Ovary (tissue), 9 donors: Measurements from ENCODE around the gene BMP4. TPM values are rescaled to one million over a fixed set of nuclear protein-coding genes. Genes with fewer than 3 reads are reported as not detected.

ENCODE experiments used
- DNase-seq, 5 donors: peaks; one replicate each; pipeline ENCODE4 v3.0.0-alpha.2; 2019 to 2020
- H3K27ac ChIP-seq, 2 donors: fragments of 200-600 bp; one replicate each; pipeline versions ENCODE4 v1.5.1 to v1.8.0; 2019 to 2022
- H3K27me3 ChIP-seq: fragments of 200-600 bp; one replicate; pipeline ENCODE4 v1.8.0; 2022
- H3K36me3 ChIP-seq: fragments of 200-600 bp; sonication (generic); one replicate; pipeline ENCODE4 v1.5.1; 2019
- H3K4me1 ChIP-seq: one replicate; pipeline ENCODE4 v1.8.1; 2013; ENCODE audit warnings: mild to moderate bottlenecking, moderate library complexity; ENCODE audit not compliant: insufficient read depth
- H3K4me3 ChIP-seq: fragments of 200-600 bp; sonication (generic); one replicate; pipeline ENCODE4 v1.5.1; 2017
- H3K9me3 ChIP-seq, 2 donors: fragments of 200-600 bp in 1 of 2; sonication (generic) in 1 of 2; one replicate each; pipeline versions ENCODE4 v1.5.1 to v1.8.1; 2013 to 2019; ENCODE audit warnings: mild to moderate bottlenecking in 1 of 2, moderate library complexity in 1 of 2
- EP300 ChIP-seq: sonication (generic); formaldehyde crosslinking; IDR thresholded peaks from one replicate; pipeline ENCODE4 v1.6.1; 2017; ENCODE audit warnings: antibody characterized with exemption
- POLR2A ChIP-seq: fragments of 450-650 bp; IDR thresholded peaks from one replicate; pipeline ENCODE4 v1.6.1; 2017; ENCODE audit warnings: antibody characterized with exemption, mild to moderate bottlenecking, moderate library complexity
- WGBS, 3 donors: extraction: QIAGEN DNeasy Blood & Tissue Kit in 1 of 3; methylation state at CpG; one replicate each; pipeline versions ENCODE4 v1.1.5 to v1.1.7; 2013 to 2017; 5-methylcytosine and 5-hydroxymethylcytosine counted together
- intact Hi-C, 4 donors: fragments of 100-400 bp; cut with DNase I; formaldehyde crosslinking; loops; one replicate each; pipeline versions ENCODE4 v1.11.0 to v1.15.1; 2022 to 2023
- polyA plus RNA-seq, 2 donors: library from polyadenylated mRNA; stranded (reverse); fragments of 200-250 nt in 1 of 2; fragments of 350-450 nt in 1 of 2; fragmentation: Illumina TruSeq in 1 of 2; extraction: RNeasy Lipid Tissue Mini Kit (QIAGEN cat#74804) in 1 of 2; gene quantifications; one replicate each; pipeline ENCODE4 v1.2.3, GENCODE V29; 2013 to 2014
- total RNA-seq, 7 donors: library from RNA; depleted of rRNA in 2 of 7; stranded (reverse); fragments of >200 nt in 2 of 7; fragmentation: NEBNext Ultra II Directional in 3 of 7; extraction: Animal tissue kit (Norgen Biotek cat#: 25700) in 3 of 7; gene quantifications; one replicate each; pipeline versions ENCODE4 v1.1.0 to v1.2.4, GENCODE V29; 2016 to 2023
- TF ChIP-seq, protein P1 (sequence below), 3 donors: fragments of 450-650 bp in 2 of 3; fragments of 200-600 bp in 1 of 3; IDR thresholded peaks; one replicate each; pipeline versions ENCODE4 v1.5.1 to v1.8.0; 2016 to 2022; ENCODE audit warnings: antibody characterized with exemption in 3 of 3, mild to moderate bottlenecking in 1 of 3
- donor health status: DM: no; HTN: no; CAD: no; lungs with moderate emphysema.
- donor health status: DM: no; HTN: no; CAD: no.
- donor health status: Bipolar disorder and iron deficiency.
- donor health status: DM: yes; HTN: yes; CAD: no.
- donor health status: DM: no; HTN: no; CAD: no.
- donor health status: DM: yes; HTN: yes; CAD: no.

Gene BMP4
- total and polyA plus RNA-seq, 9 donors: 4.4 to 22.8 (median 13.0) TPM

DNA sequence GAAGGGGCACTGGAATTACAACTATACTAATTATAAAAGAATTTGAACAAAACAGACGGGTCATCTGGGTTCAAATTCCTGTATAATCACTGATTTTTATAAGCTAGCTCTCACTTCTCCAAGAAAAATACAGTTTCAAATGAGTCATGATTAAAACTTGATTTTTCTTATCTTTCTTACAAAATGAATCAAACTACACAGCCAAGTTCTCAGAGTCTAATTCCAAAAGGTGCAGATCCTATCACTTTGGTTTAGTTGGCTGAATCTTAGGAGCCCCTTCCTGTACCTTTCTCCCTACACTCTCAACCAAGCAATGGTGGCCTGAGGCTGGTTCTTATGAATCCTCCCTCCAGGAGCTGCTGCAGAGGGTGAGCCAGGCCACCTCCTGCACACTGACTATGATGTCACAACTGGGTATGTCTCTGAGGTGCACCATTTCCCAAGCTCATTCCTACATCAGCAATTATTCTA, 43.8 kb upstream of the BMP4 start:
- intact Hi-C loops: no loop called here
- no peak for DNase-seq
- TF ChIP-seq, protein P1, sequence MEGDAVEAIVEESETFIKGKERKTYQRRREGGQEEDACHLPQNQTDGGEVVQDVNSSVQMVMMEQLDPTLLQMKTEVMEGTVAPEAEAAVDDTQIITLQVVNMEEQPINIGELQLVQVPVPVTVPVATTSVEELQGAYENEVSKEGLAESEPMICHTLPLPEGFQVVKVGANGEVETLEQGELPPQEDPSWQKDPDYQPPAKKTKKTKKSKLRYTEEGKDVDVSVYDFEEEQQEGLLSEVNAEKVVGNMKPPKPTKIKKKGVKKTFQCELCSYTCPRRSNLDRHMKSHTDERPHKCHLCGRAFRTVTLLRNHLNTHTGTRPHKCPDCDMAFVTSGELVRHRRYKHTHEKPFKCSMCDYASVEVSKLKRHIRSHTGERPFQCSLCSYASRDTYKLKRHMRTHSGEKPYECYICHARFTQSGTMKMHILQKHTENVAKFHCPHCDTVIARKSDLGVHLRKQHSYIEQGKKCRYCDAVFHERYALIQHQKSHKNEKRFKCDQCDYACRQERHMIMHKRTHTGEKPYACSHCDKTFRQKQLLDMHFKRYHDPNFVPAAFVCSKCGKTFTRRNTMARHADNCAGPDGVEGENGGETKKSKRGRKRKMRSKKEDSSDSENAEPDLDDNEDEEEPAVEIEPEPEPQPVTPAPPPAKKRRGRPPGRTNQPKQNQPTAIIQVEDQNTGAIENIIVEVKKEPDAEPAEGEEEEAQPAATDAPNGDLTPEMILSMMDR (IDR thresholded peaks at IDR 0.05): no peak
- no peak for TF ChIP-seq POLR2A
- no peak for TF ChIP-seq EP300
- Histone ChIP-seq H3K27ac (no peak overlapping the region), H3K4me3 (no peak overlapping the region), H3K27me3 (peaks cover 3% of the 10 kb centered on the region), H3K4me1 (no peaks in the 10 kb centered on the region), H3K9me3 (no peaks in the 10 kb centered on the region), H3K36me3 (no peaks in the 10 kb centered on the region)
- WGBS, 3 donors: 85 to 97% (median 89%) methylated on average over 1 of the region's 1 CpG

DNA sequence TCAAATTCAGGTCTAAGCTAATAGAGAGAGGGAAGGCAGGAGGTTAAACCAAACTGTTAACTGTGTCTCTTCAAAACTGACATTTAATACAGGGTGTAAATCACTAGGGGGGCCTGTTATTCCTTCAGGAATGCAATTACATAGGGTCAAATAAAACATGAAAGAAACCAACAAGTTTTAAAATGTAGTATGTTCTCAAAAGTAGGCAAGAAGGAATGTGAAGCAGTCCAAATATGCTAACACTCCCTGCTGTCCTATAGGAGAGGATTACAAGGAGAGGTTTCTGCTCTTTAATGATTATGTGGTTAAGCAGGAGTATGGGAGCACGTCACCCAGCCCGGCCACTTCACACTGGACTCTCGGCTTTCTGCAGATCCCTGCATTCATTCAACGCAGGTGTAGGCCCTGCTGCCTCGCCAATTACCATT, 42.5 kb upstream of the BMP4 start:
- no peaks in the 10 kb centered on the region for H3K9me3 ChIP-seq
- H3K27ac ChIP-seq: no peak overlapping the region
- peaks cover 3% of the 10 kb centered on the region for H3K27me3 ChIP-seq
- no peaks in the 10 kb centered on the region for H3K36me3 ChIP-seq
- WGBS, 3 donors: 23 to 46% (median 27%) methylated on average over 5 of the region's 5 CpGs
- H3K4me3 ChIP-seq: no peak overlapping the region
- TF ChIP-seq, protein P1 (IDR thresholded peaks at IDR 0.05): no peak
- TF ChIP-seq EP300 (no peak), POLR2A (no peak)
- intact Hi-C loops: no loop called here
- DNase-seq: no peak
- no peaks in the 10 kb centered on the region for H3K4me1 ChIP-seq

DNA sequence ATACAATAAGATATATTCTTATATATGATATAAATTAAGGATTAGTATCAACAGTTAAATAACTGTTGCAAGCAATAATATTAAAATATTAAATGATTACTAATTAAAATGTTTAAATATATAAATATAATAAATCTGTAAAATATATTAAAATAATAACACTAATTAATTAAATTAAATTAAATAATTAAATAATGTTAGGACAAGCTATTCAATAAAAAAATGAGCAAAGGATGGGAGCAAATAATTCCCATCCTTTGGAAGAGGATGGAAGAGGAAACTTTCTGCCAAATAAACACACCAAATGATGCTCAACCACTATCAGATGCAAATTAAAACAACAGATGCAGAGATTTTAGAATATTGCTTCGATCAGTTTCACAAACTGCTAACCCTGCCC, 39.4 kb upstream of the BMP4 start:
- peaks cover 3% of the 10 kb centered on the region for H3K27me3 ChIP-seq
- H3K4me1 ChIP-seq: no peaks in the 10 kb centered on the region
- no peaks in the 10 kb centered on the region for H3K9me3 ChIP-seq
- intact Hi-C loops: no loop called here
- H3K36me3 ChIP-seq: no peaks in the 10 kb centered on the region
- H3K27ac ChIP-seq: no peak overlapping the region
- DNase-seq: no peak
- WGBS, 3 donors: 95 to 98% (median 96%) methylated on average over 1 of the region's 1 CpG
- H3K4me3 ChIP-seq: no peak overlapping the region
- TF ChIP-seq EP300 (no peak), POLR2A (no peak)
- TF ChIP-seq, protein P1 (IDR thresholded peaks at IDR 0.05): no peak

DNA sequence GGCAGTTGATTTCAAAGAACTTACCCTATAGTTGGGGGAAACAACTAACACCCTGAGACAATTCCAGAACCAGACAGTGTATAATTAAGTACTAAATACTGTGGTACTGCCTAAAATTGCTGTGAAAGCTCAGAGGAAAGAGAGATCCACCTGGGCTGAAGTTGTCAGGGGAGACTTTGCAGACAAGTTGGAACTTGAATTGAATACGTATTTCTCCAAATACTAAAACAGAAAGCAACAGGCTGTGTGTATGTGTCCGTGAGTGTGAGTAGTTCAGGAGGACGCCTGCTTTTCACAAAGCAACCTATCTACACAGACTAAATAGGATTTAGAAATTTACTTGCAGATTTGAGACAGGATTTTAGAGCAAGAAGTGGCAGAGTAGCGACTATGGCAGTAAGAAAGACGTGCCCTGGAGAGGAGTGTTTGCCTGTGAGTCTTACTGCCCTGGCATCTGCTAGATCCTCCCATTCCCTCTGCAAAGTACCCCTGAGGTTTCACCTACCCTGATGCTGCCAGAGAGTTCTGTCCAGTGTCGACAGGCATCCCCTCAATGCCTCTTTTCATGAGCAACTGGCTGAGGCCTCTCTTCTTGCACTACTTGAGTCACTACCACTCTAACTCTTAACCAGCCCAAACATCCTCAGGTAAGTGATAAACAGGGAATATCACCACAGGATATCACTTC, 37.4 kb upstream of the BMP4 start:
- H3K4me3 ChIP-seq: no peak overlapping the region
- TF ChIP-seq EP300 (no peak), POLR2A (no peak)
- TF ChIP-seq, protein P1 (IDR thresholded peaks at IDR 0.05): no peak
- DNase-seq: no peak
- H3K9me3 ChIP-seq: no peaks in the 10 kb centered on the region
- WGBS, 3 donors: 84 to 88% (median 87%) methylated on average over 6 of the region's 6 CpGs
- intact Hi-C loops: no loop called here
- H3K36me3 ChIP-seq: no peaks in the 10 kb centered on the region
- H3K27ac ChIP-seq: no peak overlapping the region
- no peaks in the 10 kb centered on the region for H3K4me1 ChIP-seq
- H3K27me3 ChIP-seq: peaks cover 3% of the 10 kb centered on the region
